H1 (cell line): ENCODE data around the gene LRRC26. TPM values are rescaled to one million over a fixed set of nuclear protein-coding genes. Genes with fewer than 3 reads are reported as not detected.

Source experiments
- CTCF ChIA-PET: fragments of 300-600 bp; sonication (Branson Sonifier 250); formaldehyde crosslinking; loops from one replicate; lab custom pipeline; 2021; ENCODE audit not compliant: partially characterized antibody; lab: Charles Lee
- POLR2A ChIA-PET: fragments of 300-600 bp; sonication (Branson Sonifier 250); formaldehyde crosslinking; loops from one replicate; lab custom pipeline; 2021; ENCODE audit warnings: inconsistent platforms; ENCODE audit not compliant: partially characterized antibody; lab: Charles Lee
- DNase-seq, 2 experiments: peaks; one replicate each; pipeline versions ENCODE4 v3.0.0 to v3.0.0-alpha.2; 2010 to 2022; ENCODE audit warnings: low spot score in 2 of 2, low read depth in 1 of 2, mixed read lengths in 1 of 2
- FAIRE-seq: peaks from 2 replicates; lab custom pipeline; 2011; peaks lifted over from hg19 to GRCh38; lab: Jason Lieb, UNC
- H2AFZ ChIP-seq: 2 replicates; pipeline ENCODE4 v1.8.1; 2012; ENCODE audit warnings: low read length, inconsistent platforms
- H2AK5ac ChIP-seq: 2 replicates; pipeline ENCODE4 v1.6.1; 2013; ENCODE audit warnings: low read depth, low read length
- H2BK120ac ChIP-seq: replicated peaks from 2 replicates; pipeline ENCODE3; 2013; ENCODE audit warnings: low read depth, low read length, inconsistent platforms
- H2BK12ac ChIP-seq: 2 replicates; pipeline ENCODE4 v1.6.1; 2013; ENCODE audit warnings: low read depth, low read length
- H2BK15ac ChIP-seq: 2 replicates; pipeline ENCODE4 v1.6.1; 2013; ENCODE audit warnings: low read length
- H2BK20ac ChIP-seq: 2 replicates; pipeline ENCODE4 v1.6.1; 2013; ENCODE audit warnings: low read length
- H2BK5ac ChIP-seq: 2 replicates; pipeline ENCODE4 v1.6.1; 2013; ENCODE audit warnings: low read depth, low read length
- H3K14ac ChIP-seq: 2 replicates; pipeline ENCODE4 v1.6.1; 2013; ENCODE audit warnings: inconsistent platforms; ENCODE audit not compliant: insufficient read length
- H3K18ac ChIP-seq: 2 replicates; pipeline ENCODE4 v1.6.1; 2013; ENCODE audit warnings: low read length; ENCODE audit errors: extremely low read depth
- H3K23ac ChIP-seq: 2 replicates; pipeline ENCODE4 v1.6.1; 2013; ENCODE audit warnings: inconsistent platforms; ENCODE audit not compliant: insufficient read length
- H3K23me2 ChIP-seq: 2 replicates; pipeline ENCODE4 v1.6.1; 2013; ENCODE audit warnings: low read depth, low read length
- H3K27ac ChIP-seq: 2 replicates; pipeline ENCODE4 v1.6.1; 2011; ENCODE audit warnings: low read depth, low read length, inconsistent platforms
- H3K27me3 ChIP-seq, 4 experiments: replicated peaks in 1 of 4; 1 replicate in 1 of 4; 2 replicates in 3 of 4; pipeline versions ENCODE4 v1.6.1 to v1.8.1; 2011 to 2013; ENCODE audit warnings: low read length in 3 of 4, mild to moderate bottlenecking in 3 of 4, inconsistent platforms in 2 of 4, mixed read lengths in 2 of 4, moderate library complexity in 1 of 4; ENCODE audit not compliant: control insufficient read depth in 3 of 4, insufficient read depth in 3 of 4; ENCODE audit errors: extremely low read depth in 1 of 4
- H3K36me3 ChIP-seq, 4 experiments: 2 replicates each; pipeline versions ENCODE4 v1.6.1 to v1.8.1; 2011 to 2013; ENCODE audit warnings: mild to moderate bottlenecking in 4 of 4, low read length in 3 of 4, moderate library complexity in 2 of 4, control low read depth in 1 of 4, inconsistent platforms in 1 of 4; ENCODE audit not compliant: insufficient read depth in 4 of 4, control insufficient read depth in 2 of 4
- H3K4ac ChIP-seq: replicated peaks from 2 replicates; pipeline ENCODE3; 2013; ENCODE audit warnings: low read length, low read depth, mixed read lengths, inconsistent platforms; ENCODE audit not compliant: insufficient read length
- H3K4me1 ChIP-seq, 4 experiments: replicated peaks in 1 of 4; 1 replicate in 1 of 4; 2 replicates in 3 of 4; pipeline versions ENCODE4 v1.6.1 to v1.8.1; 2011 to 2013; ENCODE audit warnings: low read length in 3 of 4, inconsistent platforms in 2 of 4, mixed read lengths in 1 of 4; ENCODE audit not compliant: insufficient read depth in 4 of 4, control insufficient read depth in 3 of 4
- H3K4me2 ChIP-seq, 2 experiments: 2 replicates each; pipeline versions ENCODE4 v1.6.1 to v1.8.1; 2011 to 2013; ENCODE audit warnings: low read depth in 2 of 2, low read length in 2 of 2, control low read depth in 1 of 2, inconsistent platforms in 1 of 2, mild to moderate bottlenecking in 1 of 2; ENCODE audit not compliant: insufficient read depth in 1 of 2
- H3K4me3 ChIP-seq, 4 experiments: fragments of 200-600, 300-600 bp in 1 of 4; sonication (generic), shearing (Covaris generic), sonication (Bioruptor Twin) in 1 of 4; 2 replicates each; pipeline versions ENCODE4 v1.5.1 to v1.8.1; 2011 to 2016; ENCODE audit warnings: low read length in 4 of 4, low read depth in 3 of 4, control low read depth in 2 of 4, inconsistent platforms in 2 of 4, mild to moderate bottlenecking in 2 of 4, mixed read lengths in 1 of 4, moderate library complexity in 1 of 4; ENCODE audit not compliant: insufficient read depth in 2 of 4; ENCODE audit errors: extremely low read depth in 1 of 4
- H3K56ac ChIP-seq: replicated peaks from 2 replicates; pipeline ENCODE3; 2013; ENCODE audit warnings: low read depth, mild to moderate bottlenecking, mixed read lengths, low read length, inconsistent platforms; ENCODE audit not compliant: insufficient read length
- H3K79me1 ChIP-seq: 2 replicates; pipeline ENCODE4 v1.6.1; 2013; ENCODE audit warnings: low read depth, low read length, control low read depth
- H3K79me2 ChIP-seq, 2 experiments: 2 replicates each; pipeline versions ENCODE4 v1.6.1 to v1.8.1; 2012 to 2013; ENCODE audit warnings: low read length in 2 of 2, mild to moderate bottlenecking in 2 of 2, inconsistent platforms in 1 of 2; ENCODE audit not compliant: insufficient read depth in 2 of 2, control insufficient read depth in 1 of 2
- H3K9ac ChIP-seq, 4 experiments: replicated peaks in 1 of 4; 1 replicate in 1 of 4; 2 replicates in 3 of 4; pipeline versions ENCODE4 v1.6.1 to v1.8.1; 2011 to 2013; ENCODE audit warnings: low read depth in 3 of 4, low read length in 3 of 4, control low read depth in 2 of 4, mild to moderate bottlenecking in 2 of 4, moderate library complexity in 2 of 4, inconsistent platforms in 1 of 4; ENCODE audit errors: extremely low read depth in 1 of 4
- H3K9me3 ChIP-seq, 2 experiments: 2 replicates each; pipeline versions ENCODE4 v1.6.1 to v1.8.1; 2012 to 2013; ENCODE audit warnings: mild to moderate bottlenecking in 2 of 2, moderate library complexity in 2 of 2, control low read depth in 1 of 2, inconsistent platforms in 1 of 2, low read depth in 1 of 2, low read length in 1 of 2, mixed read lengths in 1 of 2; ENCODE audit not compliant: insufficient read depth in 2 of 2
- H4K20me1 ChIP-seq, 2 experiments: replicated peaks in 1 of 2; 2 replicates each; pipeline versions ENCODE3 to v1.8.1; 2011 to 2013; ENCODE audit warnings: inconsistent platforms in 2 of 2, low read length in 2 of 2, mild to moderate bottlenecking in 1 of 2; ENCODE audit not compliant: insufficient read depth in 2 of 2, control insufficient read depth in 1 of 2
- H4K5ac ChIP-seq: 2 replicates; pipeline ENCODE4 v1.6.1; 2013; ENCODE audit warnings: low read length, low read depth, mixed read lengths, inconsistent platforms; ENCODE audit not compliant: insufficient read length
- H4K8ac ChIP-seq: 2 replicates; pipeline ENCODE4 v1.8.0; 2013; ENCODE audit warnings: mild to moderate bottlenecking, moderate library complexity, low read length, inconsistent platforms; ENCODE audit not compliant: insufficient read depth; ENCODE audit errors: extremely low read depth
- H4K91ac ChIP-seq: replicated peaks from 2 replicates; pipeline ENCODE3; 2013; ENCODE audit warnings: low read length, mixed read lengths, inconsistent platforms; ENCODE audit not compliant: insufficient read length
- CEBPB ChIP-seq: IDR thresholded peaks from 2 replicates; pipeline ENCODE4 v1.6.1; 2012; ENCODE audit warnings: low read depth, low read length
- EGR1 ChIP-seq: IDR thresholded peaks from 2 replicates; pipeline ENCODE4 v1.6.1; 2011; ENCODE audit warnings: low read depth, low read length, borderline replicate concordance
- FOSL1 ChIP-seq: IDR thresholded peaks from 2 replicates; pipeline ENCODE4 v1.6.1; 2011; ENCODE audit warnings: mild to moderate bottlenecking, low read depth, low read length, moderate library complexity; ENCODE audit not compliant: insufficient read depth
- HDAC6 ChIP-seq: IDR thresholded peaks from one replicate; pipeline ENCODE4 v1.7.1; 2012; ENCODE audit warnings: low read depth, mild to moderate bottlenecking, inconsistent platforms, low read length, moderate library complexity
- KDM1A ChIP-seq: fragments of 200-600, 300-600 bp; sonication (generic); IDR thresholded peaks from 2 replicates; pipeline ENCODE4 v1.7.1; 2016; ENCODE audit warnings: mild to moderate bottlenecking, low read length, borderline replicate concordance
- NANOG ChIP-seq: IDR thresholded peaks from 2 replicates; pipeline ENCODE4 v1.6.1; 2011; ENCODE audit warnings: low read length, low read depth, mild to moderate bottlenecking, inconsistent platforms; ENCODE audit not compliant: insufficient read depth, poor library complexity, severe bottlenecking
- RAD21 ChIP-seq, 2 experiments: IDR thresholded peaks in 1 of 2; conservative IDR thresholded peaks in 1 of 2; 2 replicates each; pipeline ENCODE4 v1.6.1; 2011; ENCODE audit warnings: low read depth in 2 of 2, low read length in 2 of 2, improper control_type of control experiment in 1 of 2, inconsistent platforms in 1 of 2, mild to moderate bottlenecking in 1 of 2, moderate library complexity in 1 of 2
- RNF2 ChIP-seq: fragments of 200-900, 300-1000 bp; sonication (generic); IDR thresholded peaks from 2 replicates; pipeline ENCODE4 v1.7.1; 2016; ENCODE audit warnings: borderline replicate concordance, low read depth, mild to moderate bottlenecking, antibody characterized with exemption, low read length; ENCODE audit not compliant: poor library complexity, severe bottlenecking; ENCODE audit errors: missing control alignments
- TAF1 ChIP-seq: IDR thresholded peaks from 2 replicates; pipeline ENCODE4 v1.6.1; 2011; ENCODE audit warnings: mild to moderate bottlenecking, low read depth, low read length
- YY1 ChIP-seq: IDR thresholded peaks from 2 replicates; pipeline ENCODE4 v1.6.1; 2011; ENCODE audit warnings: low read depth, mild to moderate bottlenecking, low read length
- WGBS, 2 experiments: shearing (Covaris generic) in 1 of 2; methylation state at CpG; one replicate each; pipeline versions ENCODE4 v1.1.6 to v1.1.7; 2013 to 2015; ENCODE audit warnings: low lambda C conversion rate in 2 of 2, mixed read lengths in 2 of 2, inconsistent platforms in 1 of 2, low coverage in 1 of 2, missing lambda C conversion rate in 1 of 2; ENCODE audit not compliant: insufficient replicate concordance in 2 of 2, insufficient coverage in 1 of 2, insufficient read length in 1 of 2; ENCODE audit errors: extremely low coverage in 1 of 2, missing lambda C conversion rate in 1 of 2; 5-methylcytosine and 5-hydroxymethylcytosine counted together
- polyA plus RNA-seq, 7 experiments: library from polyadenylated mRNA; depleted of rRNA in 3 of 7; stranded (reverse) in 5 of 7; unstranded in 2 of 7; fragments of >200 nt in 5 of 7; fragments of 200-250 nt in 2 of 7; gene quantifications; 1 replicate in 5 of 7; 2 replicates in 1 of 7; 4 replicates in 1 of 7; pipeline versions ENCODE4 v1.2.1 to v1.2.3, GENCODE V29; 2011 to 2013; ENCODE audit warnings: missing spikeins in 2 of 7, mixed read lengths in 2 of 7
- total RNA-seq: library from RNA; stranded (reverse); fragmentation: NEBNext Ultra II Directional; extraction: Animal tissue kit (Norgen Biotek cat#: 25700); gene quantifications from 2 replicates; pipeline ENCODE4 v1.2.1, GENCODE V29; 2021
- TF ChIP-seq, protein P1 (sequence below): IDR thresholded peaks from 2 replicates; pipeline ENCODE4 v1.6.1; 2012; ENCODE audit warnings: inconsistent platforms

LRRC26 gene
- total and polyA plus RNA-seq, 2 of the 8 experiments (the other 6 are each of a cell fraction or from before 2014, with no cell fraction given), result 0.34 to 0.85 TPM

DNA sequence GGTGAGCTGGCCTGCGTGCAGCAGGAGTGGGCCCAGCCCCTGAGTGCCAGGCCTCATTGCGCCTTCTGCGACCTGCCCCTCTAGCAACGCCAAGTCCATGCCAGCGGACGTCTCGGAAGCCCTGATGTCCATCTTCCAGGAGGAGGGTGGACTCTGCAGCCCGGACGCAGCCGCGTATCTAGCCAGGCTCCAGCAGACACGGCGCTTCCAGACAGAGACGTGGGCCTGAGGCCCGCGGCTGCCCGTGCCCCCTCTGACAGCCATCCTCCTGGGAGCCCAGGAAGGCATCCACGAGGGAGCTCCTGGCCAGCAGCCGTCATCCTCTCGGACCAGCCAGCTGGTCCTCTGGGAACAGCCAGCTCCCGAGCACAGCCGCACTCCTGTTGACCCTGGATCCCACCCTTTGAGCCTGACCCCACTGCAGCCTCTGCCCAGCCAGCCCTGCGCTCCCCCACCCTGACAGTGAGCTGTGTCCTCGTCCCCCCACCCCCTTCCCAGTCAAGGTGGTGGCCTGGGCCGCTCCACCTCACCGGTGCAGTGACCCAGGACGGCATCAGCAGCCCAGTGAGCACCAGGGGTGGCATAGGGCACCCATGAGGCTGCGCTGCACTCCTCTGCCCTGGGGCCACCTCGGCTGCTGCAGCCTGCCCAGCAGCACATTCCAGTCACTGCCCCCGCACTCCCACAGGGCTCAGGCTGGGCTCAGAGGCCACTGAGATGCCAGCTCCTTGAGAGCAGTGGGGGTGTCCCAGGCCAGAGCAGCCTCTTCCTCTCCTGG is 46.5 kb upstream of the LRRC26 start:
- POLR2A ChIA-PET, result interaction anchor here (0.7 to 69.9 kb wide), 12 partner anchors 9 to 130 kb away, joined by 3 to 1462 read pairs (median 4); partner anchors contain the start of genes ANAPC2, MAN1B1, NDOR1 and NELFB
- Histone ChIP-seq H3K14ac (no peak overlapping the region), H2BK120ac (no peak overlapping the region), H3K4me3 (no peak overlapping the region), H3K23me2 (peaks cover under 1% of the 10 kb centered on the region; the same call in 1 of the 2 replicates), H3K4me1 (peaks cover 0 to 7% (median 4%) of the 10 kb centered on the region in 4 experiments; a peak in 5 of 7 replicates), H3K56ac (no peak overlapping the region), H3K27me3 (no peaks in the 10 kb centered on the region), H4K20me1 (peaks cover 0 to 17% of the 10 kb centered on the region in 2 experiments), H4K91ac (no peak overlapping the region), H2AFZ (no peak overlapping the region), H3K23ac (no peak overlapping the region), H3K36me3 (peaks cover 0 to 22% (median 7%) of the 10 kb centered on the region in 4 experiments; a peak in 6 of 8 replicates), H2BK20ac (no peak overlapping the region), H2AK5ac (no peak overlapping the region), H4K5ac (no peak overlapping the region), H2BK15ac (no peak overlapping the region), H3K9ac (no peak overlapping the region), H4K8ac (no peak overlapping the region), H3K18ac (no peak overlapping the region), H3K4ac (no peak overlapping the region), H2BK5ac (no peak overlapping the region), H3K4me2 (0 out of 4 replicates have a peak overlapping the region, but pooled peaks of 1 of the 2 experiments have one; percentile 37), H3K9me3 (no peaks in the 10 kb centered on the region), H3K27ac (no peak overlapping the region), H2BK12ac (no peak overlapping the region), H3K79me1 (no peaks in the 10 kb centered on the region; the same call in 1 of the 2 replicates), H3K79me2 (no peaks in the 10 kb centered on the region)
- CTCF ChIA-PET, result interaction anchor here (0.6 to 3.8 kb wide), 16 partner anchors 11 to 98 kb away, joined by 3 to 19 read pairs (median 4); partner anchors contain the start of genes LRRC26, RNF224 and TPRN
- FAIRE-seq, result no peak
- WGBS, 2 experiments, result 89% methylated on average over 19 of the region's 30 CpGs; no CpG with 5 or more reads in 1 of the 2 experiments
- DNase-seq, result no peak
- no peak for TF ChIP-seq EGR1
- TF ChIP-seq YY1, result no peak
- no peak for TF ChIP-seq CEBPB
- TF ChIP-seq RNF2, result no peak
- TF ChIP-seq TAF1, result no peak
- no peak for TF ChIP-seq HDAC6
- no peak for TF ChIP-seq FOSL1
- TF ChIP-seq, protein P1, sequence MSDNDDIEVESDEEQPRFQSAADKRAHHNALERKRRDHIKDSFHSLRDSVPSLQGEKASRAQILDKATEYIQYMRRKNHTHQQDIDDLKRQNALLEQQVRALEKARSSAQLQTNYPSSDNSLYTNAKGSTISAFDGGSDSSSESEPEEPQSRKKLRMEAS, result no peak
- no peak for TF ChIP-seq RAD21 (IDR thresholded peaks at IDR 0.05 in 1 of 2, conservative IDR thresholded peaks at IDR 0.05 in 1 of 2; ENCODE audit: low read depth in 2 of 2, low read length in 2 of 2)
- no peak for TF ChIP-seq NANOG
- TF ChIP-seq KDM1A, result no peak
